Natural killer cell (primary cell): ENCODE results near the gene TMEM79. TPM values are rescaled to one million over a fixed set of nuclear protein-coding genes. Genes with fewer than 3 reads are reported as not detected.

Source experiments
- ATAC-seq, 3 donors: fragments of 150-1000 bp in 2 of 3; fragments of 200-7000 bp in 1 of 3; cut with Tn5 transposase; 1 replicate in 1 of 3; 2 replicates in 2 of 3; pipeline ENCODE4 v1.10.0; 2021; ENCODE audit warnings: mild to moderate bottlenecking in 2 of 3, moderate library complexity in 2 of 3
- DNase-seq, 2 donors: peaks; one replicate each; pipeline versions ENCODE4 v3.0.0 to v3.0.0-alpha.2; 2013 to 2021; ENCODE audit warnings: mixed read lengths in 1 of 2
- H3K27ac ChIP-seq: one replicate; pipeline ENCODE4 v1.5.1; 2013; ENCODE audit warnings: mild to moderate bottlenecking, low read length
- H3K27me3 ChIP-seq: one replicate; pipeline ENCODE4 v1.6.1; 2013; ENCODE audit warnings: low read length; ENCODE audit not compliant: control insufficient read depth, insufficient read depth
- H3K36me3 ChIP-seq: one replicate; pipeline ENCODE4 v1.6.1; 2013; ENCODE audit warnings: low read length; ENCODE audit not compliant: control insufficient read depth, insufficient read depth
- H3K4me1 ChIP-seq: one replicate; pipeline ENCODE4 v1.6.1; 2013; ENCODE audit warnings: low read length; ENCODE audit not compliant: control insufficient read depth, insufficient read depth
- H3K4me3 ChIP-seq: one replicate; pipeline ENCODE4 v1.5.1; 2013; ENCODE audit warnings: low read length
- H3K9me3 ChIP-seq: one replicate; pipeline ENCODE4 v1.6.1; 2013; ENCODE audit warnings: low read length; ENCODE audit not compliant: control insufficient read depth, insufficient read depth
- H3K27ac Mint-ChIP-seq, 2 donors: one replicate each; pipeline ENCODE4 v1.8.0; 2022; ENCODE audit warnings: mild to moderate bottlenecking in 2 of 2, mixed read lengths in 2 of 2, moderate library complexity in 1 of 2
- H3K27me3 Mint-ChIP-seq, 2 donors: one replicate each; pipeline ENCODE4 v1.8.0; 2022; ENCODE audit warnings: low read depth in 2 of 2, mixed read lengths in 2 of 2
- H3K36me3 Mint-ChIP-seq: one replicate; pipeline ENCODE4 v1.8.0; 2022; ENCODE audit warnings: mixed read lengths
- H3K4me1 Mint-ChIP-seq, 2 donors: one replicate each; pipeline ENCODE4 v1.8.0; 2022; ENCODE audit warnings: mixed read lengths in 2 of 2
- H3K4me3 Mint-ChIP-seq: one replicate; pipeline ENCODE4 v1.8.0; 2022; ENCODE audit warnings: mild to moderate bottlenecking, moderate library complexity, mixed read lengths
- H3K9me3 Mint-ChIP-seq, 2 donors: one replicate each; pipeline ENCODE4 v1.8.0; 2022; ENCODE audit warnings: mixed read lengths in 2 of 2
- CTCF ChIP-seq: fragments of 200-600 bp; IDR thresholded peaks from one replicate; pipeline ENCODE4 v1.8.0; 2022; ENCODE audit warnings: antibody characterized with exemption
- WGBS: methylation state at CpG from one replicate; pipeline ENCODE4 v1.1.7; 2013; ENCODE audit warnings: missing lambda C conversion rate; ENCODE audit not compliant: insufficient coverage; 5-methylcytosine and 5-hydroxymethylcytosine counted together
- intact Hi-C: fragments of 100-400 bp; cut with micrococcal nuclease; formaldehyde crosslinking; loops from one replicate; pipeline ENCODE4 v1.14.2; 2022
- total RNA-seq, 4 donors: library from RNA; stranded (reverse); fragments of 120-200 nt in 1 of 4; gene quantifications; one replicate each; pipeline versions ENCODE4 v1.2.3 to v1.2.4, GENCODE V29; 2013 to 2022

Gene TMEM79
- total RNA-seq, 3 donors from 2014 or later (not counting 1 experiment from before 2014, with no cell fraction given) = 3.3 to 5.8 (median 5.0) TPM

GRCh38 chr1:156279837-156280236 lies 4.3 kb upstream of the TMEM79 start:
- peaks cover 17% of the 10 kb centered on the region for H3K36me3 Mint-ChIP-seq

GRCh38 chr1:156281281-156281680 lies 2.8 kb upstream of the TMEM79 start:
- Mint-ChIP-seq H3K27me3 (no peaks in the 10 kb centered on the region), H3K27ac (peak overlapping the region; percentile 95 to 97), H3K4me3 (peak overlapping the region; percentile 98), H3K4me1 (peaks cover 43 to 45% of the 10 kb centered on the region in 2 donors), H3K36me3 (peaks cover 8% of the 10 kb centered on the region), H3K9me3 (no peaks in the 10 kb centered on the region)
- Histone ChIP-seq H3K4me3 (no peak overlapping the region), H3K27me3 (no peaks in the 10 kb centered on the region), H3K36me3 (peaks cover 23% of the 10 kb centered on the region), H3K9me3 (no peaks in the 10 kb centered on the region), H3K27ac (no peak overlapping the region), H3K4me1 (peaks cover 25% of the 10 kb centered on the region)
- DNase-seq (peak in 1 of 2 donors; percentile 43), ATAC-seq (peak in 1 of 3 donors; percentile 22)
- no peak for TF ChIP-seq CTCF
- 33% methylated on average over 8 of the region's 8 CpGs for WGBS
- intact Hi-C loops = loop anchor here (5.0 kb wide), 1 partner anchor 446 kb away; the partner anchor contains the start of genes ISG20L2 and METTL25B

More at GRCh38 chr1:156279837-156280236, 4.3 kb upstream of the TMEM79 start:
- no peaks in the 10 kb centered on the region for H3K9me3 ChIP-seq
- Mint-ChIP-seq H3K4me1 (peaks cover 43 to 45% of the 10 kb centered on the region in 2 donors), H3K4me3 (peak overlapping the region; percentile 52), H3K27ac (no peak overlapping the region), H3K27me3 (no peaks in the 10 kb centered on the region), H3K9me3 (no peaks in the 10 kb centered on the region)
- no peak overlapping the region for H3K27ac ChIP-seq
- no peaks in the 10 kb centered on the region for H3K27me3 ChIP-seq
- intact Hi-C loops = loop anchor here (5.0 kb wide), 1 partner anchor 447 kb away; the partner anchor contains the start of genes ISG20L2 and METTL25B
- H3K36me3 ChIP-seq = peaks cover 31% of the 10 kb centered on the region
- no peak for TF ChIP-seq CTCF
- no peak for ATAC-seq
- WGBS = 69% methylated on average over 1 of the region's 3 CpGs
- H3K4me1 ChIP-seq = peaks cover 25% of the 10 kb centered on the region
- H3K4me3 ChIP-seq = no peak overlapping the region
- no peak for DNase-seq

GRCh38 chr1:156281693-156282478 lies 2.2 kb upstream of the TMEM79 start:
- Histone ChIP-seq H3K4me3 (peak overlapping the region; percentile 56), H3K36me3 (peaks cover 17% of the 10 kb centered on the region), H3K4me1 (peaks cover 25% of the 10 kb centered on the region), H3K27me3 (no peaks in the 10 kb centered on the region), H3K9me3 (no peaks in the 10 kb centered on the region), H3K27ac (peak overlapping the region; percentile 85)
- Mint-ChIP-seq H3K36me3 (peaks cover 8% of the 10 kb centered on the region), H3K9me3 (no peaks in the 10 kb centered on the region), H3K27ac (peak overlapping the region; percentile 95 to 97), H3K4me3 (peak overlapping the region; percentile 98), H3K4me1 (peaks cover 43 to 45% of the 10 kb centered on the region in 2 donors), H3K27me3 (no peaks in the 10 kb centered on the region)
- no peak for TF ChIP-seq CTCF
- 14% methylated on average over 22 of the region's 22 CpGs for WGBS
- ATAC-seq = no peak
- peak in 1 of 2 donors; percentile 43 for DNase-seq
- intact Hi-C loops = loop anchor here (5.0 kb wide), 1 partner anchor 445 kb away; the partner anchor contains the start of genes ISG20L2 and METTL25B
